Measurements from ENCODE around the gene LGR6. TPM values are rescaled to one million over a fixed set of nuclear protein-coding genes. Genes with fewer than 3 reads are reported as not detected.

LGR6 gene
- total and polyA plus RNA-seq, 2 experiments from 2014 or later, result 0.80 to 1.5 TPM

GRCh38 chr1:202252271-202252670, 58.7 kb downstream of the LGR6 start:
- TF ChIP-seq EZH2 (IDR thresholded peaks at IDR 0.05; ENCODE audit: borderline replicate concordance) (no peak), CTCF (IDR thresholded peaks at IDR 0.05; ENCODE audit: poor library complexity) (no peak), EZH2phosphoT487 (IDR thresholded peaks at IDR 0.05; ENCODE audit: low read depth, severe bottlenecking, unreplicated experiment) (no peak)
- H3K27me3 ChIP-seq, result no peaks in the 10 kb centered on the region
- H3K27ac ChIP-seq, result no peak overlapping the region
- DNase-seq (ENCODE audit: low spot score), result no peak
- H2AFZ ChIP-seq, result no peak overlapping the region
- H3K4me1 ChIP-seq (ENCODE audit: insufficient read depth), result no peaks in the 10 kb centered on the region
- no peaks in the 10 kb centered on the region for H3K9me3 ChIP-seq (ENCODE audit: low read depth)
- H3K4me2 ChIP-seq, result no peak overlapping the region
- no peaks in the 10 kb centered on the region for H3K9me2 ChIP-seq (replicated peaks; ENCODE audit: insufficient read depth)
- H3K79me2 ChIP-seq, result no peaks in the 10 kb centered on the region
- WGBS (ENCODE audit: low lambda C conversion rate, missing lambda C conversion rate), result 88% methylated on average over 1 of the region's 1 CpG
- no peaks in the 10 kb centered on the region for H4K20me1 ChIP-seq (ENCODE audit: insufficient read depth, poor library complexity, severe bottlenecking)
- no peak overlapping the region for H3K4me3 ChIP-seq
- no peaks in the 10 kb centered on the region for H3K36me3 ChIP-seq (replicated peaks; ENCODE audit: insufficient read depth, low read depth)

- DNase-seq (ENCODE audit: low spot score), result no peak
- no peaks in the 10 kb centered on the region for H3K9me2 ChIP-seq (replicated peaks; ENCODE audit: insufficient read depth)
- no peaks in the 10 kb centered on the region for H3K79me2 ChIP-seq
- no peak for TF ChIP-seq CTCF (IDR thresholded peaks at IDR 0.05; ENCODE audit: poor library complexity)
- TF ChIP-seq EZH2 (IDR thresholded peaks at IDR 0.05; ENCODE audit: borderline replicate concordance), result no peak
- no peak for TF ChIP-seq EZH2phosphoT487 (IDR thresholded peaks at IDR 0.05; ENCODE audit: low read depth, severe bottlenecking, unreplicated experiment)
- WGBS (ENCODE audit: low lambda C conversion rate, missing lambda C conversion rate), result 92% methylated on average over 8 of the region's 8 CpGs
- no peak overlapping the region for H3K4me3 ChIP-seq
- no peak overlapping the region for H3K27ac ChIP-seq
- no peaks in the 10 kb centered on the region for H4K20me1 ChIP-seq (ENCODE audit: insufficient read depth, poor library complexity, severe bottlenecking)
- no peaks in the 10 kb centered on the region for H3K36me3 ChIP-seq (replicated peaks; ENCODE audit: insufficient read depth, low read depth)
- H3K9me3 ChIP-seq (ENCODE audit: low read depth), result no peaks in the 10 kb centered on the region
- no peaks in the 10 kb centered on the region for H3K4me1 ChIP-seq (ENCODE audit: insufficient read depth)
- peaks cover 1% of the 10 kb centered on the region for H3K27me3 ChIP-seq
- no peak overlapping the region for H3K4me2 ChIP-seq
- no peak overlapping the region for H2AFZ ChIP-seq
Observed at GRCh38 chr1:202254454-202255252, 61.1 kb downstream of the LGR6 start.

DNA sequence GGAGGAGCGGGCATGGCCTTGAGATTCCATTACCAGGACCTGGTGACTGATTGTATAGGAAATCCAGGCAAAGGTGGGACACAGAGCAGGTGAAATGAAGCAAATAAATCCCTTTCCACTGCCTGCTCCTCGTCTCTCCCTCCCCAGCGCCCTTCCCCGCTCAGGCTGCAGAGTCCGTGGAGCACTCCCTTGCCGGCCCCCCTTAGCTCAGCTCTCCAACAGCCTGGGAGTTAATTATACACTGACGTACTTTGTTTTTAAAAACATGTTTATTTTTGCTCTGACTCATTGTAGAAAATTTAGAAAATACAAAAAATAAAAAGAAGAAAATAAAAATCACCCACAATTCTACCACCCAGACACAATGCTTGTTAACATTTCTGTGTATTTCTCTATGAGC, 61.7 kb downstream of the LGR6 start:
- Histone ChIP-seq H3K27me3 (peaks cover 5% of the 10 kb centered on the region), H3K9me2 (replicated peaks; ENCODE audit: insufficient read depth) (no peaks in the 10 kb centered on the region), H2AFZ (no peak overlapping the region), H3K4me2 (no peak overlapping the region), H3K9me3 (ENCODE audit: low read depth) (no peaks in the 10 kb centered on the region), H4K20me1 (ENCODE audit: insufficient read depth, poor library complexity, severe bottlenecking) (no peaks in the 10 kb centered on the region), H3K27ac (no peak overlapping the region), H3K79me2 (no peaks in the 10 kb centered on the region), H3K4me1 (ENCODE audit: insufficient read depth) (no peaks in the 10 kb centered on the region), H3K36me3 (replicated peaks; ENCODE audit: insufficient read depth, low read depth) (no peaks in the 10 kb centered on the region), H3K4me3 (no peak overlapping the region)
- TF ChIP-seq EZH2phosphoT487 (IDR thresholded peaks at IDR 0.05; ENCODE audit: low read depth, severe bottlenecking, unreplicated experiment) (no peak), CTCF (IDR thresholded peaks at IDR 0.05; ENCODE audit: poor library complexity) (no peak), EZH2 (IDR thresholded peaks at IDR 0.05; ENCODE audit: borderline replicate concordance) (no peak)
- no peak for DNase-seq (ENCODE audit: low spot score)
- 65% methylated on average over 7 of the region's 7 CpGs for WGBS (ENCODE audit: low lambda C conversion rate, missing lambda C conversion rate)

Measured in hepatocyte (in vitro differentiated cells).